Naive thymus-derived CD8-positive, alpha-beta T cell (primary cell): ENCODE measurements around the gene ELMOD2. TPM values are rescaled to one million over a fixed set of nuclear protein-coding genes. Genes with fewer than 3 reads are reported as not detected.
"Not testable (repeated sequence)": the region's sequence is repeated elsewhere in the genome, so short reads cannot be mapped to it uniquely, and the experiment has no call there.

Experiments used
- ATAC-seq, 2 donors: fragments of 150-1000 bp; cut with Tn5 transposase in 1 of 2; sonication (Bioruptor Pico), chemical (Tn5 transposase) in 1 of 2; 1 replicate in 1 of 2; 2 replicates in 1 of 2; pipeline ENCODE4 v1.10.0; 2021; ENCODE audit warnings: mild to moderate bottlenecking in 2 of 2, moderate library complexity in 2 of 2
- POLR2A ChIA-PET: fragments of 350-600 bp; sonication (Branson Sonifier 250); formaldehyde crosslinking; loops from one replicate; lab custom pipeline; 2021; ENCODE audit warnings: antibody characterized with exemption; lab: Charles Lee
- DNase-seq, 10 donors: peaks; one replicate each; pipeline versions ENCODE4 v3.0.0 to v3.0.0-alpha.2; 2020 to 2022
- H3K27ac Mint-ChIP-seq, 10 donors: one replicate each; pipeline ENCODE4 v1.8.0; 2020 to 2022; ENCODE audit warnings: mild to moderate bottlenecking in 10 of 10, mixed read lengths in 10 of 10, moderate library complexity in 4 of 10, inconsistent platforms in 1 of 10
- H3K27me3 Mint-ChIP-seq, 5 donors: one replicate each; pipeline ENCODE4 v1.8.0; 2021 to 2022; ENCODE audit warnings: mixed read lengths in 5 of 5
- H3K36me3 Mint-ChIP-seq, 3 donors: one replicate each; pipeline ENCODE4 v1.8.0; 2020 to 2022; ENCODE audit warnings: mixed read lengths in 3 of 3, mild to moderate bottlenecking in 2 of 3, inconsistent platforms in 1 of 3
- H3K4me1 Mint-ChIP-seq, 4 donors: one replicate each; pipeline ENCODE4 v1.8.0; 2021 to 2022; ENCODE audit warnings: mixed read lengths in 4 of 4
- H3K4me3 Mint-ChIP-seq, 10 donors: one replicate each; pipeline ENCODE4 v1.8.0; 2020 to 2022; ENCODE audit warnings: mild to moderate bottlenecking in 10 of 10, mixed read lengths in 10 of 10, moderate library complexity in 6 of 10, inconsistent platforms in 1 of 10
- H3K9me3 Mint-ChIP-seq, 9 donors: one replicate each; pipeline ENCODE4 v1.8.0; 2020 to 2022; ENCODE audit warnings: mixed read lengths in 9 of 9, mild to moderate bottlenecking in 3 of 9, inconsistent platforms in 1 of 9, moderate library complexity in 1 of 9
- polyA plus RNA-seq, 3 donors: library from polyadenylated mRNA; unstranded; fragments of 300-500 nt; fragmentation: Illumina TruSeq; gene quantifications; one replicate each; pipeline ENCODE4 v1.2.3, GENCODE V29; 2021
- total RNA-seq, 8 experiments: library from RNA in 2 of 8; stranded (reverse) in 2 of 8; gene quantifications; one replicate each; pipeline ENCODE4 v1.2.3 and lab custom pipeline; 2021 to 2026

ELMOD2 gene, protein sequence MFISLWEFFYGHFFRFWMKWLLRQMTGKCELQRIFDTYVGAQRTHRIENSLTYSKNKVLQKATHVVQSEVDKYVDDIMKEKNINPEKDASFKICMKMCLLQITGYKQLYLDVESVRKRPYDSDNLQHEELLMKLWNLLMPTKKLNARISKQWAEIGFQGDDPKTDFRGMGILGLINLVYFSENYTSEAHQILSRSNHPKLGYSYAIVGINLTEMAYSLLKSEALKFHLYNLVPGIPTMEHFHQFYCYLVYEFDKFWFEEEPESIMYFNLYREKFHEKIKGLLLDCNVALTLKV
- total RNA-seq (10 to 100 TPM; 26.9 to 28.1 TPM), polyA plus RNA-seq (1 to 10 TPM; 5.2 to 9.1 (median 5.8) TPM), total RNA-seq (lab: John Stamatoyannopoulos, UW) (9.8 to 37.4 (median 24.9) reads per million in 6 experiments)

DNA sequence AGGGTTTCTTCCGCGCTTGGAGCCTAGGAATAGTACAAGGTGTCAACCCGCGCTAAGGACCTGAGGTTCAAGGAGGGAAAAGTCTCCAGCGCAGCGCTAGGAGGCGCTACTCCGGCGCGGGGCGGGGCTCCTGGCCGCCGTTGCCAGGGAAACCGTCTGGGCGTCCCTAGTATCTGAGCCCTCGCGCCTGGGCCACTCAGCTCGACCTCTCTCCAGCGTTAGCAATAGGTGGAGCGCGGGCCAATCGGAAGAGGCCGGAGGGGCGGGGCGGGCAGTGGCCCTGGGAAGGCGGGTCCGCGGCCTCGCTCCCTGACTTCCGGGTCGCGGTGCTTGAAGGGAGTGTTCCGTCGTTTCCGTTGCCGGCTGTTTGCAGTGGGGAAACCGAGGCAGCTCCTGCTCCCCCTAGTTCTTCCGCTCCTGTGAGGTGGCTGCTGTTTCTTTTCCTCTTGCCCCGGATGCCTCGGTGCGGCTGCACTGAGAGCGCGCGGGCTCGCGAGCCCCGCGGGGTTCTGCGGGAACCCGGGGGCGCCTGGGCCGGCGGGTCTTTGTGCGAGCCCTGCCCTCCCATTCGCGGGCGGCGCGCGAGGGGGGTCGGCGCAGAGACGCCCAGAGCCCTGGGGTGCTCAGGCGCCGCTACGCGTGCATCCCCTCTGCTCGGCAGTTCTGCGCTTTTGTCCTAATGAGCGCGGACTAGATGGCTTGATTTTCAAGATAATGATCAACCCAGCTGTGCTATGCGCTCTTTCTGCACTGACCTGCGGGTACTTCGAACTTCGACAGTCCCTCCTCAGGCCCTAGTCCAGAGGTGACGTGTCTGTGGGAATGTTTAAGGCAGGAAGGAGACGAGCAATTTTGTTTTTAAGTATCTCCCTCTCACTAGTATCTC lies at the start of gene ELMOD2:
TSS of gene ELMOD2 (plus strand) at position 312 of the 886 bp plus-strand sequence. CDS start 1,261 bp downstream, outside the sequence.
- peak within 1 kb of the TSS; percentile 18 to 94 (median 90) for H3K27ac Mint-ChIP-seq
- ATAC-seq, result peak; percentile 98
- H3K4me1 Mint-ChIP-seq, result peaks cover 7 to 36% (median 28%) of the 10 kb centered on the region in 4 donors
- peak; percentile 94 to 99 (median 97) for DNase-seq
- H3K9me3 Mint-ChIP-seq, result no peaks in the 10 kb centered on the region
- no peaks in the 10 kb centered on the region for H3K27me3 Mint-ChIP-seq
- POLR2A ChIA-PET, result interaction anchor here (0.7 to 2.5 kb wide), 6 partner anchors 14 to 373 kb away, joined by 3 to 28 read pairs (median 4); partner anchors contain the start of gene SCOC
- peaks cover 3 to 18% (median 14%) of the 10 kb centered on the region in 3 donors for H3K36me3 Mint-ChIP-seq
- H3K4me3 Mint-ChIP-seq, result peak within 1 kb of the TSS; percentile 83 to 93 (median 86)

DNA sequence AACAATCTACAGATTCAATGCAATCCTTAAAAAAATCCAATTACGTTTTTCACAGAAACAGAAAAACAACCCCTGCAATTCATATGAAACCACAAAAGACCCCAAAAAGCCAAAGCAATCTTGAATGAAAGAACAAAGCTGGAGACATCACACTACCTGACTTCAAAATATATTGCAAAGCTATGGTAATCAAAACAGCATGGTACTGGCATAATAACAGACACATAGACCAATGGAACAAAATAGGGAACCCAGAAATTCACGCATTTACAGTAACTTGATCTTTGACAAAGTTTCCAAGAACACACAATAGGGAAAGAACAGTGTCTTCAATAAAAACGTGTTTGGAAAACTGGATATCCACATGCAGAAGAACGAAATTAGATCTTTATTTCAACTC lies 40.5 kb upstream of the ELMOD2 start:
- Mint-ChIP-seq H3K4me3 (no peak overlapping the region), H3K4me1 (no peaks in the 10 kb centered on the region), H3K27me3 (peaks cover 0 to 17% (median 3%) of the 10 kb centered on the region in 5 donors), H3K36me3 (peaks cover 0 to 16% (median 5%) of the 10 kb centered on the region in 3 donors), H3K27ac (no peak overlapping the region), H3K9me3 (peaks cover 0 to 31% (median 5%) of the 10 kb centered on the region in 9 donors)
- POLR2A ChIA-PET, result no interaction called here
- ATAC-seq, result no peak
- no peak for DNase-seq

DNA sequence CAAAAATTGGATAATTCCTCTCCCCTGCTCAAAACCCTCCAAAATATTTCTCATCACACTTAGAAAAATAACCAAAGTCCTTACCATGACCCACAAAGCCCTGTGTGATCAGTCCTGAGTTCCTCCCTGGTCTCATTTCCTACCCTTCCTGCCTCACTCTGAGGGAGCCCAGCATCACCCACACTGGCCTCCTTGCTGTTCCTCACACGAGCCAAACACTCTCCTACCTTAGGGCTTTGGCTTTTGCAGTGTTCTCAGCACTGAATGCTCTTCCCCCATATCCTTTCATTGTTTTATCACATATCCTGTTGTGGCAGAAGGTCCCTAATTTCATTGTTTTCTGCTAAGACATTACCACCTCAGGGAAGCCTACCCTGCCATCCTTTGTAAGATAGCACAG lies 38.0 kb upstream of the ELMOD2 start:
- DNase-seq, result no peak
- Mint-ChIP-seq H3K4me1 (no peaks in the 10 kb centered on the region), H3K36me3 (peaks cover 0 to 15% (median 5%) of the 10 kb centered on the region in 3 donors), H3K27me3 (peaks cover 0 to 11% (median 3%) of the 10 kb centered on the region in 5 donors), H3K9me3 (peaks cover 0 to 31% (median 5%) of the 10 kb centered on the region in 9 donors), H3K27ac (no peak overlapping the region), H3K4me3 (no peak overlapping the region)
- no peak for ATAC-seq
- POLR2A ChIA-PET, result no interaction called here

DNA sequence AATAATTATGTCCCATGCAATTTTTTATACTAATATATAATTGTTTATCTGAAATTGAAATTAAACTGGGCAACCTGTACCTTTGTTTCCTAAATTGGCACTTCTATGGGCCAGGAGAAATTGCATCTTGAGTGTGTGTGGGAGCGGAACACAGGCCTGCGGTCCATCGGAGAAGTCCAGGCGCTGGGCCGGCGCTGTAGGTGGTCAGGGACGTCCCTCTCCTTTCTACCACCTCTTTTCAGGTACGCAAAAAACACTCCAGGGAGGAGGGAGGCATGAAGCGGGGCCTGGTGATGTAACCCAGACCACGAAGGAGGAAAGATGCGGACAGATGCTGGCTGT lies 26.6 kb upstream of the ELMOD2 start:
- Mint-ChIP-seq H3K27me3 (peaks cover 37 to 83% (median 50%) of the 10 kb centered on the region in 5 donors), H3K27ac (no peak overlapping the region), H3K36me3 (no peaks in the 10 kb centered on the region), H3K4me1 (peaks cover 3 to 15% (median 7%) of the 10 kb centered on the region in 4 donors), H3K4me3 (peak overlapping the region in 8 of 10 donors; percentile 36 to 76 (median 60)), H3K9me3 (no peaks in the 10 kb centered on the region)
- DNase-seq, result no peak
- no peak for ATAC-seq
- POLR2A ChIA-PET, result no interaction called here

DNA sequence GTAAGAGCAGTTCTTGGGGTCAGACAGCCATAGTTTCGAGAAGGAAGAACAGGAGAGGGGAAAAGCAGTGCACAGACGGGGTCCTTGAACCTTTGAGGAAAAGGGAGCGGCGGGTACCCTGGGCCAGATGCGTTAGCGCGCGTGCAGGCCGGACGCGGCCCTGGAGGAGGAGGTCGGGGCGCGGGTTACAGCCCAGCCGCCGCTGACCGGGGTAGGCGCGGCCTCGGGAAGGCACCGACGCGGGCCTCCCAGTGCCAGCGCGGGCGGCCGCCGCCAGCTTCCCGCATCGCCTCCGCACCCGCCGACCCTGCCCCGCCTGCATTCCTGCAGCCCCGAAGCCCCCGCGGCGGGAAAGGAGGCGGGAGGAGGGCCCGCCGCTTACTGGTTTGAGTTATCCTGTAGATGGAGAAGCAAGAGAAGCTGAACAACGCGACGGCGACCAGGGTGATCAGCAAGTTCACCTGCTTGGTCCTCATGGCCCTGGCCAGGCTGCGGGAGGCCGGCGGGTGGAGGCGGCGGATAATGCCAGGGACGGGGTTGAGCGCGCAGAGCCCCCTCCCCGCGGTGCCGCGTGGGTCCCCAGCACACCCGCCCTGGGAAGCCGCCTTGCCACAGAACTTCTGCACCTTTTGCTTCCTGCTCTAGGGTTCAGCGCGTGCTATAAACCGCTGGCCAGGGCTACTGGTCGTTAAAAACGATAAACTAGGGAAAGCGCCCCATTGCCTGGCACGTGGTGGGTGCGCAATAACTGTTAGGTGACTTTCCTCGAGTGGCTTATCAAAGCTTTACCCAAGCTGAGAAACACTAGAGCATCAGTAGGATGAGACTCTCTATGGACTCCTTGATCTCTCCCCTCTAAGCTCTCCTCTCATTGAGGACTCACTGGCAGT lies 26.0 kb upstream of the ELMOD2 start, which contains the start of gene MGAT4D:
TSS of gene MGAT4D (minus strand) at position 547 of the 890 bp plus-strand sequence. CDS start at position 476, 71 bp downstream.
- Mint-ChIP-seq H3K27ac (no peak within 1 kb of the TSS), H3K27me3 (peaks cover 37 to 89% (median 50%) of the 10 kb centered on the region in 5 donors), H3K36me3 (no peaks in the 10 kb centered on the region), H3K9me3 (no peaks in the 10 kb centered on the region), H3K4me3 (peak within 1 kb of the TSS; percentile 43 to 76 (median 70)), H3K4me1 (peaks cover 3 to 15% (median 7%) of the 10 kb centered on the region in 4 donors)
- DNase-seq (peak in 2 of 10 donors; percentile 14 to 18), ATAC-seq (peak; percentile 59 to 61)
- POLR2A ChIA-PET, result no interaction called here

DNA sequence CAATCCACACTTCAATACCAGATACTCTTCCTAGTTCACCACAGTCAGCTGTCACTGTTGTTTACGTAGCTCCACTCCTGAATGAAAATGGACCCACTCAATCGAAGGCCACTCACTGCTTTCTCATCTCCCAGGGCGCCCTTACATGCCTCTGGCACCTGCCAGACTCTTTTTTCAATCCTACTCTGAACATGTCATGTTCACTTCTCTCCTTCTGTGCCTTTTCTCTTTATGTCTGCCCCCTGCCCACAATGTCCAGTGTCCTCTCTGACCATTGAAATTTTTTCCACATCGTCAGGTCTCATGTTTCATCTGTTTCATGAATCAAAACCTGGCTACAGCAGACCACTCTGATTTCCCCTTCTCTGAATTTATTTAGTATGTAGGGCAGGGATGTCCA lies 24.6 kb upstream of the ELMOD2 start:
- Mint-ChIP-seq H3K36me3 (no peaks in the 10 kb centered on the region), H3K4me1 (peaks cover 3 to 15% (median 7%) of the 10 kb centered on the region in 4 donors), H3K27ac (no peak overlapping the region), H3K4me3 (peak overlapping the region in 1 of 10 donors; percentile 12), H3K27me3 (peaks cover 40 to 98% (median 52%) of the 10 kb centered on the region in 5 donors), H3K9me3 (no peaks in the 10 kb centered on the region)
- POLR2A ChIA-PET, result no interaction called here
- ATAC-seq (no peak), DNase-seq (no peak)

DNA sequence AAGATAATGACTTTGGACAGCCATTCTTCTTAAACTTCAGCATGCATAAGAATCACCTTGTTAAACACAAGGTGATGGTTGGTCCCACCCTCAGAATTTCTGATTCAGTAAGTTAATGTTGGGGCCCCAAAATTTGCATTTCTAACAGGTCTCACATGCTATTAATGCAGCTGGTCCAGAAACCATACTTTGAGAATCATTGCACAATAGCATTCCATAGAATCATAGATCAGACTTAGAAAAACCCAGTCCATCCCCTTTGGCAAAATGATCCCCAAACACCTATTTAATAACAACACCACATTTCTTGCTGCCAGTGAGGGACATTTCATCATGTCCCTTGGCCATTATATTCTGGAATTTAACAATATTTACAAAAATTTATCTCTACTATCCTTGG lies 19.7 kb upstream of the ELMOD2 start:
- Mint-ChIP-seq H3K4me3 (no peak overlapping the region), H3K27ac (no peak overlapping the region), H3K4me1 (no peaks in the 10 kb centered on the region), H3K9me3 (peaks cover 0 to 11% (median 0%) of the 10 kb centered on the region in 9 donors), H3K36me3 (peaks cover 0 to 5% (median 0%) of the 10 kb centered on the region in 3 donors), H3K27me3 (peaks cover 35 to 85% (median 46%) of the 10 kb centered on the region in 5 donors)
- POLR2A ChIA-PET, result no interaction called here
- ATAC-seq (no peak), DNase-seq (no peak)

DNA sequence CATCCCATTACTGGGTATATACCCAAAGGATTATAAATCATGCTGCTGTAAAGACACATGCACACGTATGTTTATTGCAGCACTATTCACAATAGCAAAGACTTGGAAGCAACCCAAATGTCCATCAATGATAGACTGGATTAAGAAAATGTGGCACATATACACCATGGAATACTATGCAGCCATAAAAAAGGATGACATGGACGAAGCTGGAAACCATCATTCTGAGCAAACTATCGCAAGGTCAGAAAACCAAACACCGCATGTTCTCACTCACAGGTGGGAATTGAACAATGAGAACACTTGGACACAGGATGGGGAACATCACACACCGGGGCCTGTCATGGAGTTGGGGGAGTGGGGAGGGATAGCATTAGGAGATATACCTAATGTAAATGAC lies 10.2 kb upstream of the ELMOD2 start:
- POLR2A ChIA-PET, H3K4me1 Mint-ChIP-seq, H3K27ac Mint-ChIP-seq, DNase-seq, ATAC-seq, H3K9me3 Mint-ChIP-seq, H3K4me3 Mint-ChIP-seq: not testable (repeated sequence)
- Mint-ChIP-seq H3K36me3 (peaks cover 0 to 12% (median 2%) of the 10 kb centered on the region in 3 donors), H3K27me3 (peaks cover 25 to 48% (median 31%) of the 10 kb centered on the region in 5 donors)

DNA sequence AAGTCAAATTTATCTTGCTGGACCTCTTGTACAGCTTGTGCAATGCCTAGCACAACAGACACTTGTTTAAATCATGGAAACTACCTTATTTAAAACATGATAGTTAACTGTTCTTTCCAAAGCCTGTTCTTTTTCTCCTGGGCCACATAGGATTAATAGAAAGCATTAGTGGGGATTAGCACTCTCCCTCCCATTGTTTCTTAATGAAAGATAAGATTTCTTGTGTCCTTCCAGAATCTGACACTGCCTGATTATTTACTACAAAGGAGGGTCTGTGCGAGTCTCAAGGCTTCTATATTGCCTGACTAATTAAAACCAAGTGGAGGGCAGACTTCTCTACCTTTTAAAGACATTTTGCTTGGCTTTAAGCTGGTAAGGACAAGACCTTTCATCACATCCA lies 8.5 kb upstream of the ELMOD2 start:
- Mint-ChIP-seq H3K9me3 (peaks cover 0 to 2% (median 0%) of the 10 kb centered on the region in 9 donors), H3K36me3 (peaks cover 0 to 5% (median 0%) of the 10 kb centered on the region in 3 donors), H3K4me3 (no peak overlapping the region), H3K27ac (no peak overlapping the region), H3K27me3 (peaks cover 10 to 31% (median 18%) of the 10 kb centered on the region in 5 donors), H3K4me1 (no peaks in the 10 kb centered on the region)
- ATAC-seq (no peak), DNase-seq (no peak)
- POLR2A ChIA-PET, result no interaction called here

DNA sequence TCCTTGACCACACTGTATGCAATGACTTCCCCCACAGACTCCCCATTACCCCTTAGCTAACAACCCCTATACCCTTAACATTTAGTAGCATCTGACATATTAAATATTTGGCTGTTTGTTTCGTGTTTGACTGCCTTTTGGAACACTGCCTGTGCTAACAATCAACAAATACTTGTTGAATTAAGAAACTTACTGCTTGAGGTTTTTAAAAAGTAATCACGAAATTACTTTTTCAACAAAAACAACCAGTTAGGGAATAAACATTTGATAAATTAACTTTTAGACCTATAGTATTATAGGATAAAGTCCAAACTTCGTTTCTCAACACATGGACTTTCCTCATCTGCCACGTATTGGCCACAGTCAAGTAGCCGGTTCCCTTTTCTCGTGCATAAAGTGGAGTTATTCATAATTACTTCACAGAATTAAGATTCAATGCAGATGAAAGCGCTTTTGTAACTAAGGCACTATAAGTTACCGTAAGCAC lies 555 bp upstream of the ELMOD2 start:
- no peaks in the 10 kb centered on the region for H3K27me3 Mint-ChIP-seq
- H3K27ac Mint-ChIP-seq, result peak overlapping the region; percentile 18 to 94 (median 90)
- POLR2A ChIA-PET, result interaction anchor here (0.7 to 2.5 kb wide), 6 partner anchors 14 to 373 kb away, joined by 3 to 28 read pairs (median 4); partner anchors contain the start of gene SCOC
- ATAC-seq, result no peak
- peaks cover 7 to 36% (median 28%) of the 10 kb centered on the region in 4 donors for H3K4me1 Mint-ChIP-seq
- peak in 1 of 10 donors; percentile 4 for DNase-seq
- peak overlapping the region; percentile 83 to 93 (median 86) for H3K4me3 Mint-ChIP-seq
- H3K36me3 Mint-ChIP-seq, result peaks cover 3 to 16% (median 12%) of the 10 kb centered on the region in 3 donors
- no peaks in the 10 kb centered on the region for H3K9me3 Mint-ChIP-seq

DNA sequence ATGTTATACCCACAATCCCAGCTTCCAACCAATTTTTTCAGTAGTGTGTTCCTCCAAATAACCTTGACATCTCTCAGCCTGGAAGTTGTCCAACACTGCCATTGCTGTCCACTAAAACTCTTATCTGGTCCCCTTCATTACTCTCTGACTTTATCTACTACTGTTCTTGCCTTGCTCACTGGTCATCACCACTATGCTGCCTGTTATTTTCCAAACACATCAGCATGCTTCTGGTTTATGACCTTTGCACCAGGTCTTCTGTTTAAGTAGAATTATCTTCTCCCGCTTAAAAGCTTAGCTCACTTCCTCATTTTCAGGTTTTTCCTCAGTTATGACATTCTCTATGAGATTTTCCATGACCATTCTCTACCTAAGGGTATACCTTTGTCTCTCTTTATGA lies 5.5 kb downstream of the ELMOD2 start:
- H3K36me3 Mint-ChIP-seq, result peaks cover 3 to 30% (median 23%) of the 10 kb centered on the region in 3 donors
- H3K27me3 Mint-ChIP-seq, result no peaks in the 10 kb centered on the region
- H3K27ac Mint-ChIP-seq, result no peak overlapping the region
- no peak for ATAC-seq
- no peaks in the 10 kb centered on the region for H3K9me3 Mint-ChIP-seq
- peaks cover 2 to 24% (median 18%) of the 10 kb centered on the region in 4 donors for H3K4me1 Mint-ChIP-seq
- DNase-seq, result no peak
- POLR2A ChIA-PET, result no interaction called here
- H3K4me3 Mint-ChIP-seq, result no peak overlapping the region
